ENCODE data around the gene SULT4A1.

Gene SULT4A1

DNA sequence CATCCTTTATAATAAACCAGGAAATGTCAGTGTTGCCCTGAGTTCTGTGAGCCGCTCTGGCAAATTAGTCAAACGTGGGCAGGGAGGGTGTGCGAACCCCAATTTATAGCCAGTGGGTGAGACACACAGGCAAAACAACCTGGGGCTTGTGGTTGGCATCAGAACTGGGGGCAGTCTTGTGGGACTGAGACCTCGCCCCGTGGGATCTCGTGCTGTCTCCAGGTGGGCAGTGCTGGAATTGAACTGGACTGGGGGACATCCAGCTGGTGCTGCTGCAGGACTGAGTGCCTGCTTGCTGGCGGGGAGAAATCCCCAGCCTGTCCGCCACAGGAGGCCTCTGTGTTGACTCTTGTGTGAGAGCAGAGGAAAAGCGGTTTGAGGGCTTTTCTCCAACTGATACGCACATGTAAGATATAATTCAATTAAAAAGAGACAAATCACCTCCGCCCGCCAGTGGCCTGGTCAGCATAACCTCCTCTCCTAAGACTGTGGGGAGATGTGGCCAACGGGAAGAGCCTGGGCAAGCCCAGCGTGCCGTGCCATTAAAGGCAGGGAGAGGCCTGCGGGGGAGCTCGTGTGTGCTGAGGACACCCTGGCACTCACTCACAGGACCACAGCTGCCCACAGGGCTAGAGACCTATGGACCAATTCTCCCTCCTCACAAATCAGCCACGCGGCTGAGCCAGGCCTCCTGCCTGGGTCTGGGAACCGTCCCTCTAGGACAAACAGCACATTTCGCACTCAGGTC, 18.4 kb downstream of the SULT4A1 start:
- DNase-seq: no peak

GRCh38 chr22:43841742-43842141, 20.6 kb downstream of the SULT4A1 start:
- DNase-seq: no peak

DNA sequence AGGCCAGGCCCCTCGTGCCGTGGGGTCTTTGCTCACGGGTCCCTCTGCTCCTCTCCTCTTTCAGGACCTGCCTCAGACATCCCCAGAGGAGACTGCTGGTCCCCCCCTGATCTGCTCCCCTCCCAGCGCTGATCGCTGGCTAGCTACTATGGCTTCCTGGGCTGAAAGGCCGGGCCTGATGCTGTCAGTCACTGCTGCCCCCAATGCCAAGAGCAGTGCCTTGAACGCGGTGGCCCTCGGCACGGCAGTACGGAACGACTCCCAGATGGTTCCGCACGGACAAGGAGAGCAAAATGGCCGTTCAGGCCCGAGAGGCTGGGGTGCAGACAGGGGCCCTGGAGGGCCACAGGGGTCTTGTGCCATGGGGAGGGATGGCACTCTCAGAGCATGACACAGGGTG, 21.5 kb downstream of the SULT4A1 start:
- no peak for DNase-seq

DNA sequence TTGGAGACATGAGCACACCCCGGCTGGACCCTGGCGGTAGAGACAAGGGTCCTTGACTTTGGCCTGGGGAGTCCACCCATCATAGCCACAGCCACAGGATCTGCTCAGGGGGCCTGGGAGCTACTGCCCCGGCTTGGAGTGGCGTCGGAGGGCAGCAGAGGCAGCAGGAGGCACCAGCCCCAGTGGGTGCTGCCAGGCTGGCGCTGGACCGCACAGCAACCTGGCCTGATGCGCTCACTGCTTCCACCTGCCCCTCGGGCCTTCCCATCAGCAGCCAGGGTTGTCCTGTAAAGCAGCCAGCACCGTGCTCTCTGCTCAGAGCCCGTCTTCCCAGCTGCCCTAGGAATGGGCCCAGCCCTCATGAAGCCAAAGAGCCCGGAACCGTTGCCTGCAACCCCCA, 21.9 kb downstream of the SULT4A1 start:
- DNase-seq: no peak

DNA sequence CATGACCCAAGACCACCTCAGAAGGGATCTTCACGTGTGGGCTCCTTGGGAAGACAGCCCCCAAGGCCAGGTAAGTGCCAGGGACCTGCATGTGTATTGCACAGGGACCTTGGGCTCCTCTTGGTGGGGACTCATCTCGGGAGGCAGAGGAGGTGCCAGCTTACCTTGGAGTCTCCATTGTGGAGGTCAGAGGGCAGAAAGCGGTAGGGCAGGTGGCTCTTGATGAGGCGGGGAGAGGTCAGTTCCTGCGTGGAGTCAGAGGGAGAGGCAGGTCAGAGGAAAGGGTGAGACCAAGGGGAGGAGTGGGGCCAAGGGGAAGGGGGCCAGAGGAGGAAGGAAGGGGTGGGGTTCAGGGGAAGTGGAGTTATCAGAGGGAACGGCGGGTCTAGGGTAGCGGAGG, 22.5 kb downstream of the SULT4A1 start:
- DNase-seq: no peak

DNA sequence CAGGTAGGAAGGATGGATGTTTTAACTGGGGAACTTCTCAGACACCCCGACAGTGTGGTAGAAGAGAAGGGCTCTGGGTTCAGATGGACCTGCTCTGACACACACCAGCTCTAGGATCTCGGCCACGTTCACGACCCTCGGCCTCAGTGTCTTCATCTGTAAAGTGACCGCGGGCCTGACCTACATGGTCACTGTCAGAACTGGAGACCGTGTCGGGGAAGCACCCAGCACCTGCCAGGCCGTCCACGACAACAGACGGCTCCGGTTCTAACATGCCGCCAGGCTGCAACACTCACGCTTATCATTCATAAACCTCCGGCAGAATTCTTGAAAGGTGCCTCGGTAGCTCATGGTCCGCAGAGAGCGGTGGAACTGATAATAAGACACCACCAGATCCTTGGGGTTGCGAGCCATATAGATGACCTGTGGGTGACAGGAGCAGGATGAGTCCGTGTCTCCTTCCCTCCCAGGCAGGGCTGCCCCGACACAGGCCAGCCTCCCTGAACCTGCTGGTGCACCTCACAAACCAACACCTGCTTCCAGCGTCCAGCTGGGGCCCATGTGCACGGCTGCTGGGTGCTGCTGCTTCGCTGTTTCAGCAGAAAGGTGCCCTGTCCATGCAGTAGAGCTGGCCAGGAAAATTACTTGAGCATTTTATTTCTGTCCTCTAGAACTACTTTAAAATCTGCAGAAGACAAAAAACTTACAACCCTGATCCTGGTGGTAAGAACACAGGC, 23.6 kb downstream of the SULT4A1 start:
- DNase-seq: no peak

GRCh38 chr22:43838161-43838560, 24.2 kb downstream of the SULT4A1 start:
- DNase-seq: no peak

- no peak for DNase-seq
Measured at GRCh38 chr22:43837666-43838065, 24.6 kb downstream of the SULT4A1 start.

GRCh38 chr22:43835736-43836135, 26.6 kb downstream of the SULT4A1 start:
- no peak for DNase-seq

- DNase-seq: no peak
Measured at GRCh38 chr22:43835166-43835565, 27.1 kb downstream of the SULT4A1 start.

DNA sequence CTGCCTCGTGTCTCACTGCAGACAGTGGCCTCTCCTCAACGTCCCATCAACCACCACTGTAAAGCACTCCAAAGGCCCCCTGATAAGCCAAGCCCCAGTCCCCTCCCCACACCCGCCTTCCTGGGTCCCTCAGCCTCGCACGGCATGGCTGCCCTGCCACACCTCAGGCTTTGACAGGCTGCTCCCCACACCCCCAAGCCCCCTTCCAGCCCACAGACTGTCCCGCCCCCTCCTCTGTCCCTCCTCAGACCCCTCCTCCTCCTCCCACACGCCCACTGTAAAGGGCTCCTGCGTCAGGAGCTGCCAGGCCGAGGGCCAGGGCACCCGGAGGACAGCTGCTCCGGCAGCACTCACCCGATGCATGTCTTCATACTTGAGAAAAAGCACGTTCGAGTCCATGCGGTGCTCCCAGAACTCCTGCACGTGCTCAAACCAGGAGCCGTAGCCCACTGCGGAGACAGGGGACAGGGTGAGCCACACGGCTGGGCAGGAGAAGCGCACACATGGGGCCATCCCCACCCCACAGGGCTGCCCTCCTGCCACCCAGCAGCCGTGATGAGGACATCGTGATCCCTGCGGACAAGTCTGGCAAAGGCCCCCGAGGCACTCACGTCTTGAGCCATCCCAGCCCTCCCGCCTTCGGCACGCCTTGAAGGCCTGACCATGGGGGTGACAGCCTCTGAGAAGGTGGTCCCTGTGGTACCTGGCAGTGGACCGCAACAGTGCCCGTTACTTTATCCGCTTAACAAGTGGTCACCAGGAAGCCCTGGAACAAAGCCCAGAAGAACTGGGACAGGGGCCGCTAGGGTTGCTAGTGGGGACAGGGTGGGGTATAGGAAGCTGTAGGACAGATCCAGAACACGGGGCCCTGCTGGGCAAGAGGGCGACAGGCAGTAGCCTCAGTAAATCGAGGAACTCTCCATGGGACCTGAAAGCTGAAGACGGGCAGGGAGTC, 28.8 kb downstream of the SULT4A1 start:
- DNase-seq: no peak

GRCh38 chr22:43832393-43833265, 29.7 kb downstream of the SULT4A1 start:
- DNase-seq: no peak

- DNase-seq: no peak
Measured at GRCh38 chr22:43831561-43832392, 30.5 kb downstream of the SULT4A1 start.

GRCh38 chr22:43830931-43831560, 31.3 kb downstream of the SULT4A1 start:
- no peak for DNase-seq

- DNase-seq: peak; percentile 53
Measured at GRCh38 chr22:43829904-43830851, 32.1 kb downstream of the SULT4A1 start.

DNA sequence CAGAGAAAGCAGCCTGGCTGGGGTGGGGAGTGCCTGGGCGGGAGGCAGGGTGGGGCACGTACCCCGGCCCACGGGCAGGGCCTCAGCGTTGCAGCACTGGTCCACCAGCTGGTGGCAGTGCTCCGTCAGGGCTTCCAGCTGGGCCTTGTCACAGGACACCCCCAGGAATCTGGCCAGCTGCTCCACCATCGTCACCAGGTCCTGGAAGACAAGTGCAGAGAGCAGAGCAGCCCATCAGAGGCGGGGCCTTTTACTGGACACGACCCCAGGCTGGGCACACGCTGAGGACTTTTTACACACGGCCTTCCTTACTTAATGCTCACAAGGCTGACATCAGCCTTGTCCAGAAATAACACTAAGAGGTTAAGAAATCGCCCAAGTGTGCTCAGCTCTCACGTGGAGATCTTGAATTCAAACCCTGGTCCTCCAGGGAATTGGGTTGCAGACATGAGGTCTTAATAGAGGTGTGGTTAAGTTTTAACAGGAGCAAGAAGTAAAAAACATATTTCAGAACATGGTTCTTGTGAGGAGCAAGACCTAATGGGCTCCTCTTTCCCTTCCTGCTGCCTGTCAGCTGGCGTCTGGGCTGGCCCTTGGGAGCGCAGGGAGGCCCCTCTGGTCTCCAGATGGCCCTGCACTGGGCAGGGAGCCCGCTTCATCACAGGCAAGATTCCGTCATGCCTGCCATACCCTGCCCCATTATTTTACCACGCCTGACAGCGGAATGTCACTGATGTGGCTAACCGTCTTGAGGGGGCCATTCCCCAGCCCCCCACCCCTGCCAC, 33.1 kb downstream of the SULT4A1 start:
- peak; percentile 84 for DNase-seq

DNA sequence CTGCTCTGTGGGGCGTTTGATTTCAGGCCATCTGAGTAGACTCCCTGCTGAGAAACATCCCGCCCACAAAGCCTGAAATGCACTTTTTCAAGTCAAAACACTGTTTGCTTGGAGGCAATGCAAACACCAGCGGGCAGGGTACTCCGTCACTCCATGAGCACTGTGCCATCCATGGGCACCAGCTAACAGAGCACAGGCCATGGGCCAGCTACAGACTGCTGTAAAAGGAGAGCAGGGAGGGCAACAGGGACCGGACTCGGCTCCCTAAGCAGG, 33.7 kb downstream of the SULT4A1 start:
- DNase-seq: peak; percentile 16

DNA sequence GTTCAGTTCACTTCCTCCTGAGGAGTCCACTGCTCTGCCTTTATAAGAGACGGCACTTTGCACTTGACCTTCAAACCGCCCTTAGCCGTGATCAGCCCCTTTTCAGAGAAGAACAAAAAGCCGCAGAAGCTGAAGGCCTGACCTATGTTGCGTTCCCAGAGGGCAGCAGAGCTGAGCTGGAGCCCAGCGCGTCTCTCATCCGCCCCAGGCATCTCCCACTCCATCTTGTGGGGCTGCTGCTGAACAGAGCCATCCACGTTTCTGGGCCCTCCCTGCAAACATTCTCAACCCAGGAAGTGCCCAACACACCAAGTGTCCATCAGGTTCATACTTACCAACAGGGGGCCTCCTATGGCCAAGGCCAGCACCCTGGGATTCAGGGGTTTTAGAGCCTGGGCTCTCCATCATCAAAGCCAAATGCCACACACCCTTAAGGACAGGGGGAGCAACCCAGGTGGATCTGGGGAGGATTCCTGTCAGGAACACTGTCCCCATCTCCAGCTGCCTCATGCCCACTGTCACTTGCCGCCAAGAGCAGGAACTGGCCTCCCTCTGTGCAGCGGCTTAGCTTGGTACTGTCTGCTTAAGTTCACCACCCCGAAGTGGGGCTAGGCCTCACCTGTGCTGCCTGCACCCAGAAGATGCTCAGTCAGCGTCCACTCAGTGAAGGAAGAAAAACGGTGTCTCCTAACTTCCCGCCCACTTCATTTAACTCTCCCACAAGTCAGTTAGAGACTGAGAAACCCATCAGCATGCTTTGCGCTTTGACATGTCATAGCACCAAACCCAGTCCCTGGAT, 34.2 kb downstream of the SULT4A1 start:
- no peak for DNase-seq
